Vagina (tissue), 2 donors: ENCODE measurements around the gene MAN1C1.

Source experiments
- POLR2A ChIP-seq, 2 donors: fragments of 450-650 bp; IDR thresholded peaks; one replicate each; pipeline ENCODE4 v1.6.1; 2017; ENCODE audit warnings: antibody characterized with exemption in 2 of 2, mild to moderate bottlenecking in 2 of 2, moderate library complexity in 2 of 2
- POLR2AphosphoS5 ChIP-seq, 2 donors: sonication (generic); formaldehyde crosslinking; IDR thresholded peaks; one replicate each; pipeline ENCODE4 v1.9.0; 2017; ENCODE audit warnings: antibody characterized with exemption in 2 of 2, mild to moderate bottlenecking in 2 of 2, low read depth in 1 of 2; ENCODE audit not compliant: insufficient read depth in 1 of 2
- TF ChIP-seq, protein P1 (sequence below), 3 experiments: fragments of 450-650 bp in 2 of 3; fragments of 200-600 bp in 1 of 3; sonication (generic) in 1 of 3; IDR thresholded peaks; one replicate each; pipeline ENCODE4 v1.5.1; 2017 to 2019; ENCODE audit warnings: antibody characterized with exemption in 3 of 3, mild to moderate bottlenecking in 2 of 3, moderate library complexity in 2 of 3

DNA sequence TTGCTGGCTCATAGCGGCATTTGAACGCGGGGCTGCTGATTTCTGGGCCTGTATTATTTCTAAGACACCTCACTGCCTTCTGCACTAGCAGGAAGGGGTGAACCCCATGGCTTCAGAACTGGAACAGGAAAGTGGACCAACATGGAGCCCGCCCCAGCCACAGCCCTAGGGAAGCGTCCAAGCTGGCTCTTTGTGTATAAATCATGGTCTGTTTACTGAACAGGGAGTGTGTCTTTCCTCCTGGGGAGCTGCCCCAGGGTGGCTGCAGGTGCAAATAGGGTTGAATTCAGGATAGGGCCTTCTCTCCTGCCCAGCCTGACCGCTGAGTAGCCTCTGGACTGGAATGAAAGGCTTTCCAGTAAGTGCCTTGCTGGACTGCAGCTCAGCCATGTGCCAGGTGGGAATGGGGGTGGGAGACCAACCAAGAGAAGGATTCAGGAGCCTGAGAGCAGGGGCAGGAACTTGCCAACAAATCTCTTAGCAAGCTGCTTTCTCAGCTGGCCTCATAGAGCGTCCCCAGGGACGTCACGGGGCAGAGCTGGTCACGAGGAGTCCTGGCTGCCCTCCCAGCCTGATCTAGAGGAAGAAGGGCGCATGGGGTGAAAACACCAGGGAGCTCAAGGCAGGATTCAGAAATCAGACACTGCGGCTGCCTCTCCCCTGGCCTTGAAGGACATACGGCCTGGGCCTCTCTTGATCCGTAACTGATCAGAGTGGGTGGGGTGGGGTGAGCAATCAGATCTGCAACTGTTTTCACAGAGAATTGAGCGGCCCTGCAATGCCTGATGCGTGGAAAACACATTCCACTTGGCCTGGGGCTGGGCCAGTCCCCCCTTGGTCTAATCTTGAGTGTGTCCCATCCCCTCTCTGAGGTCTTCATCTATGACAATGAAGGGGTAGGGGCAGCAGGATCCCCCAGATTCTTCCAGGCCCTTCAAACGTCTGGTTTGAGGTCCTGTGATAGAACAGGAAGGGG lies 126.9 kb downstream of the MAN1C1 start:
- TF ChIP-seq, protein P1, sequence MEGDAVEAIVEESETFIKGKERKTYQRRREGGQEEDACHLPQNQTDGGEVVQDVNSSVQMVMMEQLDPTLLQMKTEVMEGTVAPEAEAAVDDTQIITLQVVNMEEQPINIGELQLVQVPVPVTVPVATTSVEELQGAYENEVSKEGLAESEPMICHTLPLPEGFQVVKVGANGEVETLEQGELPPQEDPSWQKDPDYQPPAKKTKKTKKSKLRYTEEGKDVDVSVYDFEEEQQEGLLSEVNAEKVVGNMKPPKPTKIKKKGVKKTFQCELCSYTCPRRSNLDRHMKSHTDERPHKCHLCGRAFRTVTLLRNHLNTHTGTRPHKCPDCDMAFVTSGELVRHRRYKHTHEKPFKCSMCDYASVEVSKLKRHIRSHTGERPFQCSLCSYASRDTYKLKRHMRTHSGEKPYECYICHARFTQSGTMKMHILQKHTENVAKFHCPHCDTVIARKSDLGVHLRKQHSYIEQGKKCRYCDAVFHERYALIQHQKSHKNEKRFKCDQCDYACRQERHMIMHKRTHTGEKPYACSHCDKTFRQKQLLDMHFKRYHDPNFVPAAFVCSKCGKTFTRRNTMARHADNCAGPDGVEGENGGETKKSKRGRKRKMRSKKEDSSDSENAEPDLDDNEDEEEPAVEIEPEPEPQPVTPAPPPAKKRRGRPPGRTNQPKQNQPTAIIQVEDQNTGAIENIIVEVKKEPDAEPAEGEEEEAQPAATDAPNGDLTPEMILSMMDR (IDR thresholded peaks at IDR 0.05) = no peak
- TF ChIP-seq POLR2A (IDR thresholded peaks at IDR 0.05) = no peak
- peak; percentile 74 to 87 for TF ChIP-seq POLR2AphosphoS5 (IDR thresholded peaks at IDR 0.05; ENCODE audit: insufficient read depth in 1 of 2, low read depth in 1 of 2)
